NB4 (cell line): ENCODE results near the gene RPL32.
"Not testable (repeated sequence)": the region's sequence is repeated elsewhere in the genome, so short reads cannot be mapped to it uniquely, and the experiment has no call there.

ENCODE experiments used
- CTCF ChIP-seq: IDR thresholded peaks from one replicate; pipeline ENCODE4 v1.5.1; 2012; ENCODE audit warnings: low read depth, low read length
- POLR2A ChIP-seq: IDR thresholded peaks from 2 replicates; pipeline ENCODE4 v1.6.1; 2011; ENCODE audit warnings: mild to moderate bottlenecking; ENCODE audit not compliant: insufficient read length; ENCODE audit errors: extremely low read depth
- TF ChIP-seq, protein P1 (sequence below): IDR thresholded peaks from 2 replicates; pipeline ENCODE4 v1.6.1; 2011; ENCODE audit warnings: low read depth, low read length

- TF ChIP-seq POLR2A, CTCF: not testable (repeated sequence)
- TF ChIP-seq, protein P1, sequence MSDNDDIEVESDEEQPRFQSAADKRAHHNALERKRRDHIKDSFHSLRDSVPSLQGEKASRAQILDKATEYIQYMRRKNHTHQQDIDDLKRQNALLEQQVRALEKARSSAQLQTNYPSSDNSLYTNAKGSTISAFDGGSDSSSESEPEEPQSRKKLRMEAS, result not testable (repeated sequence)
These were observed 37.4 kb upstream of the RPL32 start for GRCh38 chr3:12878758-12879157.
